Calu3 (cell line): Measurements from ENCODE around the gene KIF21B. TPM values are rescaled to one million over a fixed set of nuclear protein-coding genes. Genes with fewer than 3 reads are reported as not detected.

Source experiments
- BruUV-seq: library from RNA; stranded (reverse); fragments of 400-500 nt; replicated peaks from 2 replicates; lab custom pipeline; 2021; lab: Mats Ljungman, UMichigan
- CTCF ChIA-PET: fragments of 300-600 bp; sonication (Branson Sonifier 250); formaldehyde crosslinking; loops from one replicate; lab custom pipeline; 2022; ENCODE audit warnings: antibody characterized with exemption; lab: Charles Lee
- DNase-seq: peaks from one replicate; pipeline ENCODE4 v3.0.0; 2022
- H3K27ac Mint-ChIP-seq: one replicate; pipeline ENCODE4 v1.8.0; 2022; ENCODE audit warnings: mixed read lengths; ENCODE audit not compliant: unreplicated experiment
- H3K27me3 Mint-ChIP-seq: one replicate; pipeline ENCODE4 v1.8.0; 2022; ENCODE audit warnings: mixed read lengths; ENCODE audit not compliant: unreplicated experiment
- H3K36me3 Mint-ChIP-seq: one replicate; pipeline ENCODE4 v1.8.0; 2022; ENCODE audit warnings: mild to moderate bottlenecking, moderate library complexity, mixed read lengths; ENCODE audit not compliant: insufficient read depth, unreplicated experiment
- H3K4me1 Mint-ChIP-seq: one replicate; pipeline ENCODE4 v1.8.0; 2022; ENCODE audit warnings: mild to moderate bottlenecking, low read depth, mixed read lengths; ENCODE audit not compliant: unreplicated experiment
- H3K4me3 Mint-ChIP-seq: one replicate; pipeline ENCODE4 v1.8.0; 2022; ENCODE audit warnings: mild to moderate bottlenecking, low read depth, moderate library complexity, mixed read lengths; ENCODE audit not compliant: unreplicated experiment
- H3K9me3 Mint-ChIP-seq: one replicate; pipeline ENCODE4 v1.8.0; 2022; ENCODE audit warnings: low read depth, mixed read lengths; ENCODE audit not compliant: unreplicated experiment
- CTCF ChIP-seq: fragments of 200-600 bp; IDR thresholded peaks from one replicate; pipeline ENCODE4 v1.8.0; 2022; ENCODE audit warnings: antibody characterized with exemption; ENCODE audit not compliant: unreplicated experiment
- intact Hi-C: fragments of 100-400 bp; cut with micrococcal nuclease; formaldehyde crosslinking; loops from one replicate; pipeline ENCODE4 v1.10.0; 2022; ENCODE audit not compliant: unreplicated experiment
- total RNA-seq: library from RNA; stranded (reverse); gene quantifications from 2 replicates; pipeline ENCODE4 v1.2.3, GENCODE V29; 2022

The KIF21B gene
- total RNA-seq, 1 experiment from 2014 or later = 6.7 TPM

- H3K36me3 Mint-ChIP-seq = peaks cover 18% of the 10 kb centered on the region
- no peak for TF ChIP-seq CTCF
- DNase-seq = no peak
- CTCF ChIA-PET = interaction anchor here (1.3 to 3.3 kb wide), 7 partner anchors 17 to 149 kb away, joined by 3 to 45 read pairs (median 11); no protein-coding TSS in a partner anchor
- H3K27me3 Mint-ChIP-seq = no peaks in the 10 kb centered on the region
- H3K27ac Mint-ChIP-seq = no peak overlapping the region
- no TSS peak for BruUV-seq
- no peak overlapping the region for H3K4me3 Mint-ChIP-seq
- no peaks in the 10 kb centered on the region for H3K9me3 Mint-ChIP-seq
- intact Hi-C loops = loop anchor here (5.0 kb wide), 1 partner anchor 79 kb away; the partner anchor contains the start of gene INAVA
- H3K4me1 Mint-ChIP-seq = no peaks in the 10 kb centered on the region
Measured at GRCh38 chr1:200970771-200971427, 52.6 kb downstream of the KIF21B start.

- Mint-ChIP-seq H3K27ac (no peak overlapping the region), H3K4me3 (no peak overlapping the region), H3K27me3 (no peaks in the 10 kb centered on the region), H3K4me1 (no peaks in the 10 kb centered on the region), H3K36me3 (peaks cover 18% of the 10 kb centered on the region), H3K9me3 (no peaks in the 10 kb centered on the region)
- no peak for DNase-seq
- intact Hi-C loops = loop anchor here (5.0 kb wide), 1 partner anchor 78 kb away; the partner anchor contains the start of gene INAVA
- TF ChIP-seq CTCF = no peak
- BruUV-seq = no TSS peak
- CTCF ChIA-PET = no interaction called here
Measured at GRCh38 chr1:200969726-200970561, 53.6 kb downstream of the KIF21B start.

- Mint-ChIP-seq H3K9me3 (no peaks in the 10 kb centered on the region), H3K27me3 (no peaks in the 10 kb centered on the region), H3K36me3 (peaks cover 22% of the 10 kb centered on the region), H3K4me3 (no peak overlapping the region), H3K4me1 (no peaks in the 10 kb centered on the region), H3K27ac (no peak overlapping the region)
- intact Hi-C loops = no loop called here
- no TSS peak for BruUV-seq
- DNase-seq = no peak
- no peak for TF ChIP-seq CTCF
- CTCF ChIA-PET = no interaction called here
Measured at GRCh38 chr1:200968469-200969410, 54.8 kb downstream of the KIF21B start.
